HK-2 (cell line): ENCODE results near the gene MYOCOS.

Experiments used
- DNase-seq: peaks from one replicate; pipeline ENCODE4 v3.0.0-alpha.2; 2018; ENCODE audit not compliant: unreplicated experiment

The MYOCOS gene

GRCh38 chr1:171663036-171663853 lies 41.2 kb downstream of the MYOCOS start:
- no peak for DNase-seq

- DNase-seq: no peak
Observed at GRCh38 chr1:171663854-171664575, 42.0 kb downstream of the MYOCOS start.

GRCh38 chr1:171664976-171665375 lies 42.9 kb downstream of the MYOCOS start:
- no peak for DNase-seq

GRCh38 chr1:171666114-171666769 lies 44.2 kb downstream of the MYOCOS start:
- DNase-seq: no peak

GRCh38 chr1:171668372-171668771 lies 46.3 kb downstream of the MYOCOS start:
- DNase-seq: no peak

GRCh38 chr1:171670739-171671138 lies 48.7 kb downstream of the MYOCOS start:
- no peak for DNase-seq

GRCh38 chr1:171674431-171675405 lies 52.7 kb downstream of the MYOCOS start:
- no peak for DNase-seq
